Muscle of back (tissue), 11 donors: ENCODE results near the gene CACNA1C. TPM values are rescaled to one million over a fixed set of nuclear protein-coding genes. Genes with fewer than 3 reads are reported as not detected.

Source experiments
- DNase-seq, 3 donors: peaks; one replicate each; pipeline versions ENCODE4 v3.0.0 to v3.0.0-alpha.2; 2013
- polyA plus RNA-seq, 10 donors: library from polyadenylated mRNA; unstranded; fragments of 120-200 nt; gene quantifications; one replicate each; pipeline ENCODE4 v1.2.1, GENCODE V29; 2013; ENCODE audit not compliant: insufficient read length in 10 of 10

CACNA1C gene
- polyA plus RNA-seq, 10 donors, result 2.2 to 5.8 (median 3.5) TPM

GRCh38 chr12:2614341-2614740, 561.6 kb downstream of the CACNA1C start:
- no peak for DNase-seq

- DNase-seq, result peak; percentile 27 to 71 (median 59)
These were observed 563.0 kb downstream of the CACNA1C start for GRCh38 chr12:2615665-2616402.

GRCh38 chr12:2616763-2617162, 564.0 kb downstream of the CACNA1C start:
- no peak for DNase-seq

DNA sequence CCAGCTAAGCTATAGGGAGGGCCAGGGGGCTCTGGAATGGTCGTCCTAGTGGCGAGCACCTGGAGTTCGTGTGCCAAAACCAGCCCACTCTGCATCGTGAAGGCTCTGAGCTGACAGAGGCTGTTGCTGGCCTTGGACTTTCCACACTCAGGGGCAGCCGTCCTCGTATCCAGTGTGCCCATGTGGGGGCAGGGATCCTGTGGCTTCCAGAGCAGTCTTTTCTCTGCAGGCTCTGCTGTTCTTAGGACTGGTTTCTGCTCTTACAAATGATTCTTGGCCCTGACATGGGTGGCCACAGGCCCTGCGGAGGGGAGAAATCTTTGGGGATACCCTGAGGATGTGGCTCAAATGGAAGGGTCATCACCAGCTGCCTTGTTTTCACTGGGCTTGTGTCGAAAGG, 564.6 kb downstream of the CACNA1C start:
- no peak for DNase-seq

DNA sequence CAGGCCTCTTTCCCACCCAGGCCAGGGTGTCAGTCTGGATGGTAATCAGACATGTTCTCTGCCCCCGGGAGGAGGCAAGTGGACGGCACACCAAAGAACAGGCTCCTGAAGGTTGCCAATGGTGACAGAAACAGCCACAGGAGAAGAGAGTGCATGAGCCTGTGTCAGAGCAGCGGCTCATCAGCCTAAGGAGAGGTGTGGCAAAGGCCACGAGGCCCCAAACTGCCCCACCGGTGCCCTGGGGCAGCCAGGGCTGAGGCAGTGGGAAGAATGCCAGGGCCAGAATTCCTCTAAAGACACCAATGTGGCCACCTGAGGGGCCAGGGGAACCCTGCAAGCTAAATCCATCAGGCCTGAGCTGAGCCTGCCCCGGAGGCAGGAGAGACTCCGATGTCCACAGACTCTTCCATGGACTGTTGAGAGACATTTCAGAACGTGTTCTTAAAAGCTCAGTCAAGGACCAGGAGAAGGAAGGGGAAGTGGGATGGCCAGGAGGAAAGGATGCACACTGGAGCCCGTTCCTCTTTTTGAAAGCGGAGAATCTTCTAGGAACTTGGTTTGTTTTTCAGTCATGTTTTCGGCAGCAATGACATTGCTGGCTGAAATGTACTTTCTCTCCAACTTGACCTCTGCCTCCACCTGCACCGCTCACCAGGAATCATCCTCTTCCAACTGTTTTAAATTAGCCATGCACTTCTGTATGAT, 565.7 kb downstream of the CACNA1C start:
- no peak for DNase-seq

- DNase-seq, result no peak
These were observed 566.3 kb downstream of the CACNA1C start for GRCh38 chr12:2619136-2619535.

- no peak for DNase-seq
These were observed 569.7 kb downstream of the CACNA1C start for GRCh38 chr12:2622460-2622859.

DNA sequence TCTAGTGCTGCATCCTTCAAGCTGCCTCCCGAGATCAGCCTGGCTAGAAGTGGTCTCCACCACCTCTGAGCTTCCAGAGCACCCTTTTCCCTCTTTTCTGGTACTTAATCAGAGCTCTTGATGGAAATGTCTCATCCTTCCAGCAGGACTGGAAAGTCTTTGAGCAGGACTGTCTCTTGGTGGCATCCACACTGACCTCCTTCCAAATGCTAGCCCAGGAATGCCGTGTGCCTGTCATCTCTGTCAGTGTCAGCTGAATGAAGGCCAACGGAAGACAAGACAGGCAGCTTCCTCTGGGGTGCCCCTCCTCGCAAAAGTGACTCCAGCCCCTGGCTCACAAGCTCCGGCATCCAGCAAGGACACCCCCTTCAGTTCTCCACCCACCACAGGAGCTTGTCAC, 570.7 kb downstream of the CACNA1C start:
- DNase-seq, result no peak

DNA sequence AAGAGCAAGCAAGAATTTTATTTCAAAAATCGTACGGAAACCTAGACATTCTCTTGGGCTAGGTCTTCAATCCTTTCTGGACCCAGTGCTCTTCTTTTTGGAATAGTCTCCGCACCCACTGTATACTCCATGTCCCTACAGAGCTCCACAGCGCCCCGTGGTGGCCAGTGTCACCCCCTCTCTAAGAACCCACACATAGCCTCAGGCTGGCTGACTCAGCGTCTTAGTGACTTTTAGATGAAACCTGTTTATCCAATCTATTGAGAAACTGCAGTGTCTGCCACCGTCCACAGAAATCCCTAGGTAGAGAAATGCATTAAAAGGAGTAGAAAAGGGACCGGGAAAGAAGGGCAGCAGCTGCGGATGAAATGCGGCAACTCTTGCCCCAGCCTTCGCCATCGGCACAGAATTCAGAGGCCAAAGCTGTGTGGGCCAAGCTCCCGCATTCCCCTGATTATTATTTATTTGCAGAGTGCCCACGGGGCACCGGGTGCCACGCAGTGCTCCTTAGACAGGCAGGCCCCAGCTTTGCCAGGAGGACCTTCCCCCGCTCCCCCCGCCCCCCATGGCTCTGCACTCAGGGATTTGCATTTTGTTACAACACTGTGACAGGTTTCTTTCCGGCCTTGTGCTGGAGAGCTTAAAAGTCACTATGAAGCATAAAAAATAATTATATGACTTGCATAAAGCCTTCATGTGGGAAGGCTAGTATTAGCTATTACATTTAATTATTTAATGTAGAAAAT, 571.9 kb downstream of the CACNA1C start:
- no peak for DNase-seq

- no peak for DNase-seq
These were observed 572.5 kb downstream of the CACNA1C start for GRCh38 chr12:2625289-2625612.

DNA sequence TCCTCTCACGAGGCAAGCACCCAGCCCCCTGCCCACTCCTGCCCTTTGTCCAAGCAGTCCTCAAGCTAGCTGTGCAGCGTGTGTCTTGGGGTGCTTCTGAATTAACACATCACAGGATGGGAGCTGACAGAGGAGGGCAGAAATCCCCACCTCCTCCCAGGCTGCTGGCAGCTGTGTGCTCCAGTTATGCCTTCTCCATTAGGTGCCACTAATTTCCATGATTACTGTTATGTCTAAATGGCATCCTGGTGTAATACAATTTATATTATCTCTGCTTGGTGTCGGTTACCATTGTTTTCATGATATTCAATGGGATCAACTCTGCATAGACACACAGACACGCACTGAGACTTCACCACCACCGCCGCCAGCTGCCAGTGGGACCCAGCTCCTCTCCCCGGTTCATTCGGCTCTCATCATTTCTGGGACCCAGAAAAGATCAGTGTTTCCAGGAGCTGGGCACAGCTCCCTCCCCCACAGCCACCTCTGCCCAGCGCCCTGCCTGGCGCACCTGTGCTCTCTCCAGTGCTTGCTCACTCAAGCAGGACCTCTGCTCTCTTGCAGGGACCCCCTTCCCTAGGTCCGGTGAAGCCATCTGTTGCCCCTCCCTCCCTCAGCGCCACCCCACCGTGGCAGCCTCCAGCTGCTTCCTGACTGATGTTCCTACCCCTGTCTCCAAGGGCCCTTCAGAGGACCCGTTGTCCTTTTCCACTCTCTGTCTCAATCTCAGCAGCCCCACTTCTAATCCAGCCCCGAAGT, 574.5 kb downstream of the CACNA1C start:
- no peak for DNase-seq

GRCh38 chr12:2627835-2628191, 575.0 kb downstream of the CACNA1C start:
- no peak for DNase-seq

- DNase-seq, result no peak
These were observed 575.6 kb downstream of the CACNA1C start for GRCh38 chr12:2628401-2628800.

DNA sequence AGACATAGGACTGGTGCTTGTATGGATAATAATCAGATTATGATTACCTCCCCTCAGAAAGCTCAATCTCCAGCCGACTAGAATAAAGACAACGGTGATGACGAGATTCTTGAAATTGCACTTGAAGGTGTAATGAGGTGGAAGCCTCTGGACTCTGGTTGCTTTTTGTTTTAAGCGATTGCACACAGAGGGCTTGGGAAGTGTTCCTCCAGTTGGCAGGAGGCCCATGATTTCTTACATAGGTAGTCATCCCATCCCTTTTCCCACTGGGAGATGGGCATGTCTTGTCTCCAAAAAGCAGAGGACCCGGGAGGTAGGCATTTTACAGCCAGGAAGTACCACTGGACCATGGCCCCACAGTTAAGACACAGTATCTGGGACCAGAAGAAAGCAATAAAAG, 576.3 kb downstream of the CACNA1C start:
- DNase-seq, result no peak

GRCh38 chr12:2631653-2632350, 579.0 kb downstream of the CACNA1C start:
- DNase-seq, result peak in 1 of 3 donors; percentile 31

- no peak for DNase-seq
These were observed 580.5 kb downstream of the CACNA1C start for GRCh38 chr12:2633176-2633824.

GRCh38 chr12:2633825-2634200, 581.0 kb downstream of the CACNA1C start:
- DNase-seq, result no peak

- DNase-seq, result no peak
These were observed 581.7 kb downstream of the CACNA1C start for GRCh38 chr12:2634471-2634870.

DNA sequence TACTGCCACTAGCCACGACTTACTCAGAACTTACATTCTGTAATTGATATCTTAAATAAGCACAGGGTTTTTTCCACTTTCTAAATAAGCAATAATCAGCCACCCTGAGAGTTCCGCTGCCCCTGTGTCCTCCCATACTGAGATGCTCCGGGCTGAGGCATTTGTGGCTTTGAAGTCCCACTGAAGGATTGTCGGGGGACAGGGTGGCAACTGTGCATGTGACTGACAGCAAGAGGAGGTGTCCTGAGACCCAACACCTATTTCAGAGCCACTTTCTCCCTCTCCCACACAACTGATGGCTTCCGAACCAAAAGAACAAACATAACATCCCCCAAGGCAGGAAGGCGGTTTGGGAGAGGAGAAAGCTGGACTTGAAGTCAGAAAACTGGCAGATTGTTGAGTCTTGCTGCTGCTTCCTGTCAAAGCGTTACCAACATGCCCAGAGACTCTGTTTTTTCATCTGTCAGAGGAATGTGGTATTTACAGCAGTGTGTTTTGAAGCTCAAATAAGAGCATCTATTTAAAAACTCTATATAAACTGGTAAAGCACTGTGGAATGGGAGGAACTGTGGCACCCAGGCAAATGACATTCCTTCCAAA, 584.1 kb downstream of the CACNA1C start:
- DNase-seq, result no peak

GRCh38 chr12:2637371-2637770, 584.6 kb downstream of the CACNA1C start:
- no peak for DNase-seq
